DMS53 treated with DMSO at 0.1 percent for 48 hours (cell line): ENCODE results near the gene PPP1R9B.

Source experiments
- DNase-seq: peaks from one replicate; lab custom pipeline; 2025; ENCODE audit not compliant: unreplicated experiment; lab: John Stamatoyannopoulos, UW

Gene PPP1R9B

DNA sequence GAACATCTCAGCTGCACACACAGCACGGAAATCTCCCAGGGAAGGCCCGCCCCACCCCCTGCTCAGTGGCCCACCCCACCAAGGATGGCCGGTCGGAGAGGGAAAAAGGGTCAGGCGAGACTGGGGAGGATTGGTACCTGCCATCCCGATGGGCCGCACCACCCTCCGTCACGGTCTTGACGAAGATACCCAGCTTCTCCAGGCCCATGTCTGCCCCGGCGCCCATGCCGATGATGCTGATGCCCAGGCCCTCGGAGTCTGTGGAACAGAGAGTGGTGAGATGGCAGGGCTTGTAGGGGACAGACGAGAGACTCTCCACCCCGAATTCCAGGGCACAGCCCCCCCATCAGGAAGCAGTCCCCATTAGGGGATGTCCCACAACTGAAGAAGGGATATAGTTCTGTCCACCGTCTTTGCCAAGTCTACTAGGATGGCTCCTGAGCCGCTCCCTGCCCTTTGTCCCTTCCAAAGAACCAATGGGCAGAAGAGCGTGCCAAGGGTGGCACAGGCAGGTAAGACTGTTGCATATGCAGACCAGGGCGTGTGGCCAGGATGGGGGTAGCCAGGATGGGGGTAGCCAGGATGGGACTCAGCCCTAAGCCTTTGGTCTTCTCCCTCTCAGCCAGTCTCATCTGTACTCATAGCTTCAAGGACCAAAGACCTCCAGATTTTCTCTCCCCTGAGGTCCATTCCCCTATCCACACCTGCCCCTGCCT lies 6.9 kb downstream of the PPP1R9B start:
- no peak for DNase-seq

DNA sequence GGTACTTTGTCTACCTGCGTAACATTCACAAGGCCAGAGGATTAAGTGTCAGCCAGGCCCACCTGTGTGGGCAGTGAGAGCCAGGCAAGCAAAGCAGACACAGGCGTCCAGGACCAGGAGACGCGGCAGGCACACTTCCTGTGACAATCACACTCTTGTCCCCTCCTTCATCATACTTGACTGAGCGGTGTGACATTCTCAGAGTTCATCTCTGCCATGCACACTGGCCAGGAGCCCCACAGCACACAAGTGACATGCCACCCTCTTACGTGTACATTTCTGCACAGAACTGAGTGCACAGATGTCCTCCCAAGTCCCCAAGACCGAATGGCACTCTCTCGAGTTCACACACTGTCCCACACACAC lies 8.7 kb downstream of the PPP1R9B start:
- no peak for DNase-seq

DNA sequence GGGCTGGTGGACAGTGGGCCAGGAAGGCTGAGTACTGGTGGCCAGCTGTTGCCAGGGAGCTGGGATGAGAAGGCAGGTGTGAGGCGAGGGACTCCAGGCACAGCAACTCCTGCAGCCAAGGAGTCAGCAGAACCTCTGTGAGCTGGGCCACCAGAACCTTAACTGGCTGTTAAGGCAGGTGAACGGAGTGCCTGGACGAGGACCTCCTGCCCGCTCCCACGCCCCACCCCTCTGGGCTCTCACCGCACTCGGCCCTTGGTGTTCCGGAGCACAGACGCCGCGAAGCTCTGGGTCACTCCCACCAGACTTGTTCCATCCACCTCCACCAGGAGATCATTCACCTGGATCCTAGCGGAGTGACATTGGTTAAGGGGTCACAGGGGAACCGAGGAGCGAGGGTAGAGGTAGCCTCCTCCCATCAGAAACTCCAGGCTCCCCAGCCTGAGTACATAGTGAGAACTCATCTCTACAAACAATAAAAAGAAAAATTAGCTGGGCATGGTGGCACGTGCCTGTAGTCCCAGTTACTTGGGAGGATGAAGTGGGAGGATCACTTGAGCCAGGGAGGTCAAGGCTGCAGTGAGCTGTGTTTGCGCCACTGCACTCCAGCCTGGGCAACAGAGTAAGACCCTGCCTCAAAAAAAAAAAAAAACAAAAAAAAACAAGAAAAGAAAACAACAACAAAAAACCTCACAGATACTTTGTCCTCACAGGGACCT lies 9.3 kb downstream of the PPP1R9B start:
- DNase-seq, result no peak

DNA sequence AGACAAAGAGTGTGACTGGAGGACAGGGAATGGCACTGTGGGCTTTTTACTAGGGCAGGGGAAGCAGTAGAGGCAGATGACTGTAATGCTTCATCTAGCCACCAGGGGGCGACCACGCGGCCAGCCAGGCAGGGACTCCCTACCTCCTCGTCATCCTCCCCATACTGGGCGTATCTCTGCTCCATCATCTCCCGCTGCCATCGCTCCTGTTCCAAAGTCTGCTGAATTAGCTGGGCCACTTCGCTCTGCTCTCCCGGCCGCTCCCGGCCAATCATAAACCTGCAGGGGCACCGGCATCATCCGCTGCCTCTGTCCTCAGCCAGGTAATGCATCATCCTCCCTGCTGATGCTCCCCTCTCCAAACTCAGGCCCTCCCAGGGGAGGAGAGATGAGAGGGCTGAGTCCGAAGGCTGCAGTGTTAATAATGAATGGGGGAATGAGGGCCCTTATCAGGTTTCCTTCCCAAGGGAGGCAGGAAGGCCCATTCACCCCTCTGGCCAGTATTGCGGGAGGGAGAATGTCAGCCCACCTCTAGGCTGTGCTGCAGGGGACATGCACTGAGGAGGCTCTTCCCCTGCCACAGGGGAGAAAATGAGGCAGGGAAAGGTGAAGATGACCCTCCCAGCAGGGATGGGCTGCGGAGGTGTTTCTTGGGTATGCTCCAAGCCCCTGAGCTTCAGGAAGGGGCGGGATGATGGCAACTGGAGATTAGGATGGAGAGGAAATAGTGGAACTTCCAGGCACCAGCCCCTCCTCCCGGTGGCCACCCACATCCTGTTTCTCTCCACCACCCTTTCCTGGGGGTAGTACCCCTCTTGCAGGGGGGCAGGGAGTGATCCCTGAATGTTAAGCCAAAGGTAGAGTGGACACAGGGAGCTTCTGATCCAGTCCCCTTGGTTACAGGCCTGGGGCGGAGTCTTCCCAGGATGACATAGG lies 10.3 kb downstream of the PPP1R9B start:
- DNase-seq, result peak; percentile 62

DNA sequence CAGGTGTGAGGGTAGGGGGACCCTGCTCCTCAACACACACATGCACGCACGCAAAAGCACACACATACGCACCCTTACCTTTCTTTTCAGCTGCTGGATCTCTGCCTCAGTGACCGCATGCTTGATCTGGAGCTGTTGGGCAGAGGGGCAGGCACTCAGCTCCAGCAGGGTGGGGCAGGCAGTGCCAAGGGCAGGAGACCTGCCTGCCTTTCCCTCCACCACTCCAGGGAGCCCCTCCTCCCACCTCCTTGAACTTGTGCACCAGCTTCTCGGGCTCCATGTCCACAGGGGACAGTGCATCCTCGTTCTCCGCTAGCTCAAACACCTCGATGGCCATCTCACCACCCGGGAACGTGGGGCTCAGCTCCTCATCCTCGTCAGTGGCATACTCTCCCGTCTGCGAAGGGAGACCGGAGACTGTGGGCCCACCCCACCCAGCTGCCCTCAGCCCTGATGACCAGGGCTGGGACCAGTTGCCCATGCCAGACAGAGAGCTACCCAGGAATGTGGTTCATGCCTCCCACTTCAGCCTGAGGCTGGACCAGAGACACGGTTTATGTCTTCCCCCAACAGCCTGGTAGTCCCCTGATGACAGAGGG lies 11.2 kb downstream of the PPP1R9B start:
- no peak for DNase-seq

DNA sequence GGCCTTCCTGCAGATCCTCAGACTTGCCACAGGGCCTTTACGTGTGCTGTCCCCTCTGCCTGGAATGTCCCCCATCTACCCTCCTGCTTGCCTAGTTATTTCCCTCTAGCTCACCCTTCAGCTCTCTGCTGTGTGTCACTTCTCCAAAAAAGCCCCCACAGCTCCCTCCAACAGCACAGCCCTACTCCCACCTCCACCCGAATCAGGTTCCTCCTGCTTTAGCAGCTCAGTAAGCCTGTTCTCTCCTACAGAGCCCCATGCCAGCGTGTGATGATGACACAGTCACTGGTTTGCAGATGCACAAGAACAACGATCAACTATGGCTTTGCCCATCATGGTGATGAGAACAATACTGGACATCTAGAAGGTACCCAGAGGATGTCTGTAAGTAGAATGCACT lies 13.4 kb downstream of the PPP1R9B start:
- no peak for DNase-seq

DNA sequence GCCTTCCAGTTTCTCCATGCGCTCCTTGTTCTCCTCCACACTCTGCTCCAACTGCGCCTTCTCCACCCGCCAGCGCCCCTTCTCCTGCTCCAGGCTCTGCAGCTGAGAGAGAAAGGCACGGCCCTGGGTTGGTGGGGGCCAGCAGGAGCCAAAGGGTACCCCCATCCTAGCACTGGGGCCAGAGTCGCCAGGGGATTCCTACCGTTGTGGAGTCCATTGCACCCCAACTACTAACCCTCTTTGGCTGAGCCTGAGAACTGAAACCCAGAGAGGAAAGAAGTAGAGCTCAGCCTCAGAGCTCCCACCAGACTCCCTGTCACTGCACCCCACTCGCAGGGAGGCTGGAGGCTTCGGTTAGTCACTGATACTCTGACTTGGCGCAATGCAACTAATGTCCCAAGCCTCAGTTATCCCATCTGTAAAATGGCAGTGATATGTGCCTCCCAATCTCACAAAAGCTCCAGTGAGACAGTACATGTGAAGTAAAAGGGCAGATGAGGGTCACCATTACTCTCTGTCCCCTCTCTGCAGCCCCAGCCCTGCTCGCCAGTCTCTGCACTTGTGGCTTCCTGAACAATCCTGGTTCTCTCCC lies 14.3 kb downstream of the PPP1R9B start:
- DNase-seq, result no peak

DNA sequence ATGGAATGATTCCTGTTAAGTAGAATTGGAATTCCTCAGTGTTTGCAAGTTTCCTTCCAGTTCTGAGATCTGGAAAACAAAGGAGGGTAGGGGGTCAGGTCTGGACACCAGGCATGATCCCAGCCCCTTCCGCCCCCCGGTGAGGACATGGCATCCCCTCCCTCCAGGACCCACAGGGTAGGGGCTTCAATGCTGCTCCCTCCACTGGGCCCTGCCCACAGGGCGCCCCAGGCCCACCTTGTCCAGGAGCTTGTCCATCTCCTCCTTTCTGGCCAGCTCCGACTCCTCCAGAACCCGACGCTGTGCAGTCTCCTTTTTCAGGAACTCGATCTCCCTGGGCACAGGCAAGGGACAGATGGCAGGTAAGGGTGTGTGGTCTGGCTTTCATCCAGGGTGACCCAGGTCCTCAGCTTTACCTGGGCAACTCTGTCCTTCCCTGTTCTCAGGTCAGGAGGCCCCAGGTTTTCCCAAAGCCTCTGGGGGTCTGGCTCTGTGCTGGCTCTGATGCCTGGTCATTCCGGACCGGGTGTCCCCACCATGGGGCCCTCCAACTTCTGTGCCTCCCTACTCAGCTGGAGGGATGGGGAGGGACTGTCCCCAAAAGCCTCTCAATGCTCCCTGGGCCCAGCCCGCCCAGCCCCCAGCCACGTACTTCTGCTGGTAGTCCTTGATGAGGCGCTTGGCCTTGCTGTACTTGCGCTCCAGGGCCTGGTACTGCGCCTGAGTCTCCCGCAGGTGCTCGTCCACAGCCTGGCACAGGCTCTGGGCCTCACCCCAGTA lies 15.0 kb downstream of the PPP1R9B start:
- no peak for DNase-seq

DNA sequence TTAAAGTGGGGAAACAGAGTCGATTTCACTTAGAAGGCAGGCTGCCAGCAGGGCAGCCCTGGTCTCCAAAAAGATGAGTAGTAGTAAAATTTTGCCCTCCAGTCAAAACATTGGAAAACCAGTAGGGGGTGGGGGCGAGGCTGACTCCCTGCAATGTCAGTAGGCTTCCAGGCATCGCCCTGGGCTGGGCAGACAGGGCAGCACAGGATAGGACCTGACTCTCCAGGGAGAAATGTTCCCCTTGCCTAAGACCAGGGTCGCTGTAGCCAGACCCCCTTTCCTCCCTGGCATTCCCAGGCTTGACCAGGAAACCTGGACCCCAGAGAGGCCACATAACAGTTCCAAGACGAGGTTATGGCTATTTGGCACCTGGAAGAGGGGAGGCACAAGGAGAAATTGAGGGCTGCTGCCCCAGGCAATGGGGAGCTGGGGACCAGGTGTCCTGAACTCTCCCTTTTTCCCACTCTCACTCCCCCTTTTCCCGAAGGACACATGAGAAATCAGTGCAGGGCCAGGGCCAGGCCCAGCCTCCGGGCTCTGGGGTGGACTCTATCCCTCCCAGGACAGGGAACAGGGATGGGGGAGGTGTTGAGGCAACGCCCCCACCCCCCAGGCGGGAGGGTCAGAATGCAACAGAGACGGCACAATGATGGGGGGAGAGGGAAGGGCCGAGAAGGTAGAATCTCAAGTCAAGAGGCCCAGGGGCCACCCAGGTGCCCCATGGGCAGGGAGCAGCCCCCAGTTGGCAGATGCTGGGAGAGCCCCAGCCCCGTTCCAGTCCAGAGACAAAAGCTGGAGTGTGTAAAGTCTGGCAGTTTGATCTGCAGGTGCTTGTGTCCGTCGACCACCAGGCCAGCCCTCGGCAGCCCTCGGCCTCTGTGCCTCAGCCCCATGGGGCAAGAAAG lies 16.0 kb downstream of the PPP1R9B start:
- no peak for DNase-seq

DNA sequence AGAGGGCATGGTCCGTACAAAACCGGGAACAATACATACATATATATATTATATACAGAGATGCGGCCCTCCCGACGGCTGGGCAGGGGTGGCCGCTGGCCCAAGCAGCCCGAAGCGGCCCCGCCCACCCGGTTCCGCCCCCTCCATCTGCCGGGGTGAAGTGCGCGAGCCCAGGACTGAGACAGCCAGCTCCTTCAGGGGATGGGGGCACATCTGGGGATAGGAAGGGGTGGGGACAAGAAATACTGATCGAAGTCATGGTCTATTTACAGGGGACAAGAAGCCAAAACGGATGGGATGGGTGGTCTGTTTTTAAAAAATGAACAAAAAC lies 16.7 kb downstream of the PPP1R9B start:
- DNase-seq, result no peak

DNA sequence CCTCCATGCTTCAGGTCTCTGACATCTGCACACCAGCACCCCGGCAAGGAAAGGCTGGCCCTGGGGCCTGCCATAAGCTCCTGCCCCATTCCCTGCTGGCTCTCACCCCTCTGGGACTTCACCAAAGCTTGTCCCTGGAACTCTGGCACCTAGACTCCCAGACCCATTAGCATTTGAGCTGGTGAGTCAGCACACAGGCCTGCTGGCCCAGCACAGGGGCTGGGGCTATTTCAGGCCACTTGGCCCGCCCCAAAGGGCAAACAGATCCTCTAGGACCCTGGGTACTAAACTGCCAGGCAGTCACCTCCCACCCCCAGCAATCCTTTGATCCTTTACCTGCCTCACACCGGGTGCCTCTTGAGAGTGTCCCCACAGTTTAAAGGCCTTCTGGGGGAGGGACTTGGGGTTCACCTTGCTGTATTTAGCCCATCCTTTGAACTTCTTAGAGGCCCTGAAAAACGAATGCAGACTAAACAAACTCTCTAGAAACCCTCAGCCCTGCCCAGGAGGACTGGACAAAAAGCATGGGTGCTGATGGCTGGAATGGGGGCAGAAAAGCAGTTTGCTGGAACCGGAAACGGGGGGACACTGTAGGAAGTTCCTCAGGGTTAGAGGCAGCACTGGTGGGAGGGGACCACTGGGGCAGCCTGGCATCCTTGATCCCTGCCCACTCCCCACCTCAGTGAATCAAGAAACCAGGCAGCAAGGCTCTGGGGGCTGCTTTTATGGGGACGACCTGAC lies 17.3 kb downstream of the PPP1R9B start:
- DNase-seq, result no peak

DNA sequence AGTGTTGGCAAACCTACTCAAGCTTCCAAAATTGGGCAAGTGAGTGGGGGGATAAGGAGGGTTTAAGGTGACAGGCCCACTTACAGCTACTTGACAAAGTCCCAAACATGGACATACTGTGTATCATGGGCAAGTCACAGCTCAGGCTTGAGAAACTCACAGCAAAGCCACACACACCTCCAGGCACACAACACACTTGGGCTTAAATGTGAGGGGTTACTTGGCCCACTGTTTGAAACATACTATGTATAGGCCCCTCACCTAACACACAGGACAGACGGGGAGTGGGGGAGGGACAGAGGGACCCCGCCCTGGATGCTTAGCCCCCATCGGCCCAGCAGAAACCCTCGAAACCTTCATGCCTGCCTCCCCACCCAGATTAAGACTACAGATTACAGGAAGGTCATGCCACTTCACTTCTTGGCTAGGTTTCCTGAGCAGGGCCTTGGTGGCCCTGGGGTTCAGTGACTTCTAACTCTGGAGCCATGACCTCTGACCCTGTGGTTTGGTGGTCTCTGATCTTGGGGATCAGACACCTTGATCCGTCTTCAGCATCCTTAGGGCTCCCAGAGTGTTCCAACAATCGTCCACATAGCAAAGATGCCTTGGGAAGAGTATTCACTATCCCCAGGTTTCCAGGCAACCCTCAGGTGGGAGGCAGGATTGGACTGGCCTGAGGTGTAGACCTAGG lies 18.2 kb downstream of the PPP1R9B start:
- DNase-seq, result no peak

DNA sequence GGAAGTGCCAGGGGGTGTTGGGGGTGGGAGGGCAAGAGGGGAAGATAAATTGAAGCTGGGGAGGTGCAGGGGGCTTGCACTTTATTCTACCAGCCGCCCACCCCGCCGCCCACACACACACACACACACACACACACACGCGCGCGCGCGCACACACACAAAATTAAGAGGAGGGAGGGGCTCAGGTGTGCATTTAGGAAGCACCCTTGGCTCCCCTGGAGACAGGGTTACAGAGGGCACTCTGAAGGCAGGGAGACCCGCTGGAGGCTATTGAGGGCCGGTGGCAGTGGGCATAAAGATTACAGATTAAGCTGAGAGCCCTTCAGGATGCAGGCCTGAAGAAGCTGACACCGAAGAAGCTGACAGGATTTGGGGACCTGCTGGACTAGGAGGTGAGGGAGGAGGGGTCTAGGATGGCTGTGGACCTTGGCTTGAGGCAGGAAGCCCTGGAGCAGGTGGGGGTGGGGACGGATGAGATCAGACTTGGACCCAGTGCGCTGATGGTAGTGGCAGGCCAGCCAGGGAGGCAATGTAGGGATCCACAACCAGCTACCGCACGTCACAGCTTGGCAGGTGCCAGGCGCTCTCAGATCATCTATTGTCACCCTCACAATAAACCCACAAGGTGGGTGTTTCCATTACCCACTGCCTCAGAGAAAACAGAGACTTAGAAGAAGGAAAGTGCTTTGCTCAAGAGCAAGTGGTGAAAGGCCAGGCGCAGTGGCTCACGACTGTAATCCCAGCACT lies 19.7 kb downstream of the PPP1R9B start:
- DNase-seq, result no peak

DNA sequence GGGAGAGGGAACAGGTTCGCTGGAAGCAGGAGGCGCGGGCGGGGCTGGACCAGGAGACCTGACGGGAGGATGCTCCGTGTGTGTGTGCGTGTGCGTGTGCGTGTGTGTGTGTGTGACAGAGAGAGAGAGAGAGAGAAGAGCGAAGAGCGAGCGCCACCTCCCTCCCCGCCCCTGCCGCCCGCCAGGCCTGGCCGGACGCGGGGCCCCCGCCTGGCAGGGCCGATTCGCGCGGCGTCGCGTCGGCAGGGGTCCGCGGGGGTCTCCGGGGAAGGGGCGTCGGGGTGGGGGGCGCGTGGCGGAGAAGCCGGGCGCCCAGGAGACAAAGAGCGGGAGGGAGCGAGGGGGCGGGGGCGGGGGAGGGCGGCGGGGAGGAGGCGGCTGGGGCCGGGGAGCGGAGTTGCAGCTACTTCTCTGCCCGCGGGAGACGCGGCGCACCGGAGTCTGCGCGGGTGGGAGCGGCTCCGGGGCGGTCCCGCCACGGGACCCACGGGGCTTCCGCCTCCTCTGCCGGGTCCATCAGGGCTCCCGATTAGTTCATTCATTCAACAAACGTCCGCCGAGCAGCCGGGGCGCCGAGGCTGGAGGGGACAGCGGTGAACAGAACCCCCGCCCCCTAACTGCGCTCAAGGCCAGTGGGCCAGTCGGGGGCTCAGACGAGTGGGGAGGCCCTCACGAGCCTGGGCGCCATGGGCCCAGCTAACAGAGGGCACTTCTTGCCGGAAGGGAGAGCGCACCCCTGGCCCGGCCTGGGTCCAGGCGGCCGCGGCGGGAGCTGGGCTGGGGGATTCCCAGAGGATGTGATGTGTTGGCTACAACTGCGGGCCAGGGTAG lies 20.5 kb downstream of the PPP1R9B start, which contains the start of gene SAMD14:
Gene SAMD14, minus strand, starts transcription at position 433 of the 831 bp plus-strand sequence. CDS start 5,201 bp downstream, outside the sequence.
- DNase-seq, result no peak

DNA sequence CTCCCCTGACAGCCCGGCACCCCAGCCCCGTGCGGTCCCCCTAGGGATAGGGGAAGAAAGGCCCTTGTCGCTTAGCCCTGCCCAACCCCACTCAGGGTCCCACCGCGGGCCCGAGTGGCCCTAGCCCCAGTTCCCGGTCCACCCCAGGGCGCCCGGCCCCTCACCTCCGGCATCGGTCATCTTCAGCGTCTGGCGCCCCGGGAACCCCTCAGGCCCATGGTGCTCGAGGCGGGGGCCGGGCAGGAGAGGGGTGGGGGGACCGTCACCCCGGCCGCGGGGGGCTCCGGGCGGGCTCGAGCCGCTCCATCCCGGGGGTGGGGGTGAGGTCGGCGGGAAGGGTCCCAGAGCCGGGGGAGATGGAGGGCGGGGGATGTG lies 21.1 kb downstream of the PPP1R9B start:
- DNase-seq, result no peak
